ENCODE results near the gene PRKAR1A. TPM values are rescaled to one million over a fixed set of nuclear protein-coding genes. Genes with fewer than 3 reads are reported as not detected.

PRKAR1A gene
- total RNA-seq, 2 donors from 2014 or later = 534 to 672 TPM

GRCh38 chr17:68541816-68542215 is 29.6 kb downstream of the PRKAR1A start:
- peak overlapping the region in 1 of 2 donors; percentile 70 for H3K27ac ChIP-seq

GRCh38 chr17:68542698-68543463 is 30.7 kb downstream of the PRKAR1A start:
- no peaks in the 10 kb centered on the region for H3K27me3 ChIP-seq
- TF ChIP-seq CTCF (IDR thresholded peaks at IDR 0.05) = no peak
- no peak overlapping the region for H3K27ac ChIP-seq
- H3K4me3 ChIP-seq = no peak overlapping the region
- H3K9me3 ChIP-seq = no peaks in the 10 kb centered on the region
- DNase-seq (ENCODE audit: low spot score) = no peak
- H3K4me1 ChIP-seq = peaks cover 0 to 9% of the 10 kb centered on the region in 2 donors
- H3K36me3 ChIP-seq = peaks cover 29% of the 10 kb centered on the region

More at GRCh38 chr17:68541816-68542215, 29.6 kb downstream of the PRKAR1A start:
- DNase-seq (ENCODE audit: low spot score) = no peak
- Histone ChIP-seq H3K9me3 (no peaks in the 10 kb centered on the region), H3K4me3 (no peak overlapping the region), H3K4me1 (peaks cover 0 to 9% of the 10 kb centered on the region in 2 donors), H3K36me3 (peaks cover 40% of the 10 kb centered on the region), H3K27me3 (no peaks in the 10 kb centered on the region)
- no peak for TF ChIP-seq CTCF (IDR thresholded peaks at IDR 0.05)

DNA sequence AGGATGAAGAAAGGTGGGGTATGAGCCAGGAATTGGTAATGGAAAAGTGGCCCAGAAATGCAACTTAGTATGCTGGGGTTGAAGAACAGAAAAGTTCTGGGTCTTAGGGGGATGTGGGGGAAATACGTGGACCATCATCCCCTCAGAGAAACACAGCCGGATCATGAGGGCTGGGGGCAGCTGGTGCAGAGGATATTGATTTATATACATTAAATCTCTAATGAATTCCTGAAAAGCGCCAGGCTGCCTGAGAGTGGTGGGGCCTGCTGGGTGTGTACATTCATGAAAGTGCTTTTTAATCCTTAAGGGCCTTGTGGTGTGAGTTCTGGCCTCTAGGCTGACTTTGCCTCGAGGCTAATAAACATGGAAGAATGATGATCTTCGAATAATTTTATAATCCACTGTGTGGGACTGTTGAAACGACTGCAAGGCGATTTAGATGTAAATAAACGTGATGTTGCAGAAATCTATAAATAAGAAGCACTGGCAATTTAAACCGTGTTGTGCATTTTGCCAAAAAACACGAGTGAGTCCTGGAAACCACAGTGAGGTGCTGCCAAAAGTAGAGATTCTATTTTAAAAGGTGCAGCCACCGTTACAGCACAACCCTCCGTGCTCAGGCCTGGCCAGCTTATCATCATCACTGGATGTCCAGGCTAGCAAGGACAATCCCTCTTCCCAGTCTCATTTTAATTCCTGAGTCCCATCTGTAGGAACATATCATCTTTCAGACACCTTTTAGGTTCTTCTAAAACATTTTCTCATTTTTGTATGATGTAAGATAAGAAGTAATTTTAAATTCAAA is 32.1 kb downstream of the PRKAR1A start:
- H3K27ac ChIP-seq = no peak overlapping the region
- no peak for TF ChIP-seq CTCF (IDR thresholded peaks at IDR 0.05)
- peaks cover 17% of the 10 kb centered on the region for H3K36me3 ChIP-seq

DNA sequence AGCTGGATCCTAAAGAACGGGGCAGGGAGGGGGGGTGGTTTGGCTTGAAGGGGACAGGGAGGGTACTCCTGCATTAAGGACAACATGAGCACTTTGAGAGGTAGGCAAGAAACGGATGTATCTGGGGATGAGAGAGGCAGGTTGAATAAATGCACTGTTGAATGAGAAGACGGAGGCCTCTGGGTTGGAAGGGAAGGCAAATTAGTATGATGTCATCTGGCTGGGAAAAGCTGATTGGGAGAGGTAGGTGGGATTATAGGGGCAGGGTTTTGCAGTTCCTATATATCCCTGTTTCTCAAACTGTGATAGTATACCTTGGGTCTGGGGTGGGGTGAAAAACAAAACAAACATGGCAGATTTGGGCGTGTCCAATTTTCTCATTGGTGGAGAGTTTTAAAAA is 44.3 kb downstream of the PRKAR1A start:
- TF ChIP-seq CTCF (IDR thresholded peaks at IDR 0.05) = no peak
- Histone ChIP-seq H3K36me3 (peaks cover 6% of the 10 kb centered on the region), H3K4me1 (peaks cover 0 to 6% of the 10 kb centered on the region in 2 donors), H3K9me3 (no peaks in the 10 kb centered on the region), H3K27me3 (no peaks in the 10 kb centered on the region), H3K4me3 (no peak overlapping the region), H3K27ac (no peak overlapping the region)
- DNase-seq (ENCODE audit: low spot score) = no peak

More for the DNA sequence above, 32.1 kb downstream of the PRKAR1A start:
- no peak for DNase-seq (ENCODE audit: low spot score)
- peaks cover 0 to 4% of the 10 kb centered on the region in 2 donors for H3K4me1 ChIP-seq
- no peaks in the 10 kb centered on the region for H3K27me3 ChIP-seq
- H3K9me3 ChIP-seq = no peaks in the 10 kb centered on the region
- no peak overlapping the region for H3K4me3 ChIP-seq

- TF ChIP-seq CTCF (IDR thresholded peaks at IDR 0.05) = no peak
- no peaks in the 10 kb centered on the region for H3K9me3 ChIP-seq
- H3K27ac ChIP-seq = no peak overlapping the region
- H3K4me3 ChIP-seq = no peak overlapping the region
- H3K27me3 ChIP-seq = no peaks in the 10 kb centered on the region
- H3K36me3 ChIP-seq = peaks cover 4% of the 10 kb centered on the region
- peaks cover 0 to 6% of the 10 kb centered on the region in 2 donors for H3K4me1 ChIP-seq
- DNase-seq (ENCODE audit: low spot score) = no peak
These were observed 47.1 kb downstream of the PRKAR1A start for GRCh38 chr17:68559316-68559715.
